Stomach (tissue), 9 donors: Measurements from ENCODE around the gene RHCG. TPM values are rescaled to one million over a fixed set of nuclear protein-coding genes. Genes with fewer than 3 reads are reported as not detected.

Experiments
- DNase-seq, 2 donors: peaks; one replicate each; pipeline versions ENCODE4 v3.0.0 to v3.0.0-alpha.2; 2013 to 2019
- H3K27ac ChIP-seq, 5 donors: fragments of 200-600 bp in 4 of 5; sonication (generic) in 4 of 5; one replicate each; pipeline ENCODE4 v1.5.1; 2013 to 2019; ENCODE audit warnings: mild to moderate bottlenecking in 1 of 5, moderate library complexity in 1 of 5
- H3K27me3 ChIP-seq, 3 donors: fragments of 200-600 bp; sonication (generic); one replicate each; pipeline ENCODE4 v1.5.1; 2017 to 2019; ENCODE audit warnings: mixed run types in 1 of 3
- H3K36me3 ChIP-seq, 4 donors: fragments of 200-600 bp; sonication (generic); 1 replicate in 3 of 4; 2 replicates in 1 of 4; pipeline ENCODE4 v1.5.1; 2016 to 2019
- H3K4me1 ChIP-seq, 4 donors: fragments of 200-600 bp; sonication (generic); one replicate each; pipeline ENCODE4 v1.5.1; 2016 to 2019
- H3K4me3 ChIP-seq, 4 donors: fragments of 200-600 bp; sonication (generic) in 3 of 4; one replicate each; pipeline ENCODE4 v1.5.1; 2016 to 2019; ENCODE audit warnings: mild to moderate bottlenecking in 1 of 4
- H3K9me3 ChIP-seq, 4 donors: fragments of 200-600 bp; sonication (generic); one replicate each; pipeline ENCODE4 v1.5.1; 2016 to 2019
- CTCF ChIP-seq, 7 experiments: fragments of 450-650 bp in 4 of 7; fragments of 200-600 bp in 3 of 7; sonication (generic) in 3 of 7; IDR thresholded peaks; one replicate each; pipeline ENCODE4 v1.5.1; 2016 to 2019; ENCODE audit warnings: antibody characterized with exemption in 7 of 7, control low read depth in 2 of 7, mild to moderate bottlenecking in 1 of 7
- EP300 ChIP-seq: sonication (generic); formaldehyde crosslinking; IDR thresholded peaks from one replicate; pipeline ENCODE4 v1.6.1; 2017; ENCODE audit warnings: antibody characterized with exemption
- POLR2A ChIP-seq, 4 donors: fragments of 450-650 bp; IDR thresholded peaks; one replicate each; pipeline ENCODE4 v1.6.1; 2016; ENCODE audit warnings: antibody characterized with exemption in 4 of 4, control low read depth in 2 of 4, mild to moderate bottlenecking in 1 of 4, moderate library complexity in 1 of 4
- POLR2AphosphoS5 ChIP-seq, 3 donors: sonication (generic); formaldehyde crosslinking; IDR thresholded peaks; one replicate each; pipeline ENCODE4 v1.6.1; 2016; ENCODE audit warnings: antibody characterized with exemption in 3 of 3
- WGBS, 5 donors: extraction: QIAGEN DNeasy Blood & Tissue Kit in 3 of 5; methylation state at CpG; one replicate each; pipeline versions ENCODE4 v1.1.5 to v1.1.7; 2013 to 2018; 5-methylcytosine and 5-hydroxymethylcytosine counted together
- intact Hi-C: fragments of 100-400 bp; cut with DNase I; formaldehyde crosslinking; loops from one replicate; pipeline ENCODE4 v1.15.1; 2023; ENCODE audit warnings: low total_unique reads
- polyA plus RNA-seq, 3 donors: library from polyadenylated mRNA; stranded (reverse); fragments of 200-250 nt; gene quantifications; one replicate each; pipeline ENCODE4 v1.2.3, GENCODE V29; 2013
- total RNA-seq, 5 donors: library from RNA; depleted of rRNA; stranded (reverse); fragments of >200 nt; gene quantifications; one replicate each; pipeline versions ENCODE4 v1.1.0 to v1.2.3, GENCODE V29; 2014 to 2016
- donor health status: healthy with polysubstance abuse.
- donor health status: Bipolar disorder and iron deficiency.
- donor health status: healthy.

Gene RHCG
- total and polyA plus RNA-seq, 8 donors: 0.19 to 1,120 (median 4.4) TPM; not detected in 2

GRCh38 chr15:89446255-89446891, 50.0 kb downstream of the RHCG start:
- 72 to 87% (median 74%) methylated on average over 9 of the region's 9 CpGs for WGBS, 5 donors
- Histone ChIP-seq H3K36me3 (no peaks in the 10 kb centered on the region), H3K27ac (no peak overlapping the region), H3K4me3 (no peak overlapping the region), H3K4me1 (no peaks in the 10 kb centered on the region), H3K9me3 (no peaks in the 10 kb centered on the region), H3K27me3 (peaks cover 0 to 91% (median 23%) of the 10 kb centered on the region in 3 donors)
- DNase-seq: no peak
- TF ChIP-seq POLR2AphosphoS5 (IDR thresholded peaks at IDR 0.05) (no peak), EP300 (no peak), POLR2A (IDR thresholded peaks at IDR 0.05) (no peak)
- intact Hi-C loops: no loop called here

- peaks cover 0 to 91% (median 21%) of the 10 kb centered on the region in 3 donors for H3K27me3 ChIP-seq
- intact Hi-C loops: no loop called here
- H3K27ac ChIP-seq: no peak overlapping the region
- no peak overlapping the region for H3K4me3 ChIP-seq
- TF ChIP-seq POLR2AphosphoS5 (IDR thresholded peaks at IDR 0.05) (no peak), EP300 (no peak), CTCF (IDR thresholded peaks at IDR 0.05) (no peak), POLR2A (IDR thresholded peaks at IDR 0.05) (no peak)
- no peak for DNase-seq
- no peaks in the 10 kb centered on the region for H3K9me3 ChIP-seq
- H3K36me3 ChIP-seq: no peaks in the 10 kb centered on the region
- 69 to 92% (median 82%) methylated on average over 1 of the region's 1 CpG for WGBS, 5 donors
- no peaks in the 10 kb centered on the region for H3K4me1 ChIP-seq
These were observed 50.9 kb downstream of the RHCG start for GRCh38 chr15:89445518-89445917.

GRCh38 chr15:89444241-89445225, 51.9 kb downstream of the RHCG start:
- H3K27me3 ChIP-seq: peaks cover 0 to 91% (median 18%) of the 10 kb centered on the region in 3 donors
- H3K36me3 ChIP-seq: no peaks in the 10 kb centered on the region
- TF ChIP-seq EP300 (no peak), POLR2AphosphoS5 (IDR thresholded peaks at IDR 0.05) (no peak), CTCF (IDR thresholded peaks at IDR 0.05) (no peak), POLR2A (IDR thresholded peaks at IDR 0.05) (no peak)
- no peak for DNase-seq
- 37 to 51% (median 42%) methylated on average over 11 to 17 of the region's 17 CpGs for WGBS, 5 donors
- no peak overlapping the region for H3K27ac ChIP-seq
- no peaks in the 10 kb centered on the region for H3K9me3 ChIP-seq
- no peaks in the 10 kb centered on the region for H3K4me1 ChIP-seq
- intact Hi-C loops: no loop called here
- H3K4me3 ChIP-seq: no peak overlapping the region

- peaks cover 0 to 91% (median 9%) of the 10 kb centered on the region in 3 donors for H3K27me3 ChIP-seq
- intact Hi-C loops: no loop called here
- no peaks in the 10 kb centered on the region for H3K4me1 ChIP-seq
- DNase-seq: no peak
- H3K36me3 ChIP-seq: no peaks in the 10 kb centered on the region
- no peak overlapping the region for H3K27ac ChIP-seq
- 24 to 61% (median 49%) methylated on average over 3 of the region's 3 CpGs for WGBS, 5 donors
- no peaks in the 10 kb centered on the region for H3K9me3 ChIP-seq
- H3K4me3 ChIP-seq: no peak overlapping the region
- TF ChIP-seq POLR2A (IDR thresholded peaks at IDR 0.05) (no peak), EP300 (no peak), CTCF (IDR thresholded peaks at IDR 0.05) (no peak), POLR2AphosphoS5 (IDR thresholded peaks at IDR 0.05) (no peak)
These were observed 52.8 kb downstream of the RHCG start for GRCh38 chr15:89443581-89443980.
